IPS-15b (cell line): ENCODE results near the gene TAP1.
A peak's percentile ranks its signal among the peaks of the same experiment; 100 is the strongest.
"Not testable (repeated sequence)": the region's sequence is repeated elsewhere in the genome, so short reads cannot be mapped to it uniquely, and the experiment has no call there.

Source experiments
- H3K27me3 ChIP-seq: one replicate; pipeline ENCODE4 v1.6.1; 2013; ENCODE audit warnings: low read length; ENCODE audit not compliant: control insufficient read depth, insufficient read depth
- H3K36me3 ChIP-seq: one replicate; pipeline ENCODE4 v1.6.1; 2013; ENCODE audit warnings: low read length; ENCODE audit not compliant: control insufficient read depth, insufficient read depth
- H3K4me1 ChIP-seq: one replicate; pipeline ENCODE4 v1.6.1; 2013; ENCODE audit warnings: mild to moderate bottlenecking, low read length; ENCODE audit not compliant: control insufficient read depth, insufficient read depth
- H3K4me3 ChIP-seq: one replicate; pipeline ENCODE4 v1.5.1; 2013; ENCODE audit warnings: low read depth, low read length
- H3K9ac ChIP-seq: one replicate; pipeline ENCODE4 v1.6.1; 2013; ENCODE audit warnings: low read depth, mild to moderate bottlenecking, low read length
- H3K9me3 ChIP-seq: one replicate; pipeline ENCODE4 v1.6.1; 2013; ENCODE audit warnings: mild to moderate bottlenecking, low read length; ENCODE audit not compliant: control insufficient read depth, insufficient read depth

TAP1 gene

DNA sequence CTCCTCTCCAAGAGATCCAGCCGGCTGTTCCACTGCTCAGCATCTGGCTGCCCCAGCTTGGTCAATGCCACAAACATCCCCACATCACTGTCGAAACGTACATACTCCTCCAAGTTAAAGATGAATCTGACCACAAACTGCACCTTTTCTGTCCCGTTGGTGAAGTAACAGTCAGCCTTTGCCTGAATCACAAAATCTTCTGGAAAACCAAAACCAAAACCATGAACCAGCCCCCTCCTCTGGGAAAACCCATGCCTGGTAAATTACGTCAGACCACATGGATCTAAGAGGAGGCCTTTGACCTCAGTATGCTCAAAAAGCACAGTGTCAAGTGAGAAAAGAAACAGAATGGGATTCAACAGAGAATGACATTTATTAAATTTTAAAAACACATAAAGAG lies 38.4 kb downstream of the TAP1 start:
- no peaks in the 10 kb centered on the region for H3K9me3 ChIP-seq
- H3K27me3 ChIP-seq = no peaks in the 10 kb centered on the region
- H3K4me3 ChIP-seq = no peak overlapping the region
- no peaks in the 10 kb centered on the region for H3K4me1 ChIP-seq
- H3K9ac ChIP-seq = no peak overlapping the region
- no peaks in the 10 kb centered on the region for H3K36me3 ChIP-seq

DNA sequence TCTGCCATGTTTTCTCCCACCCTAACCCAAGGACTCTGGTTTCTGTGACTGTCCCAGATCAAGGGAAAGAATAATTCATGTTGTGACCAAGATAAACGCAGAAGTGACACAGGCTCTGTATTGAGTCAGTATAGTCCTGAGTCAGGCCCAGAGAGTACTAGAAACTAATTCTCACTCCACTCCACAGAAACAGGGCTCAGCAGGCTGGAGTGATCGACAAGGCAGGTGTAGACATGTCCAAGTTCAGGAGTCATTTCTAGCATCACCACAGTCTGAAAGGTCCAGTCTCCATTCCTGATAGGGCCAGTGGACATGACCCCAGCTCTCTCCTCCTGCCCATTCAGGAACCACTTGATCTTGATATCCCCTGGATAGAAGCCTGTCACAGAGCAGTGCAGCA lies 39.4 kb downstream of the TAP1 start:
- Histone ChIP-seq H3K9ac (no peak overlapping the region), H3K9me3 (no peaks in the 10 kb centered on the region), H3K4me3 (no peak overlapping the region), H3K4me1 (no peaks in the 10 kb centered on the region), H3K27me3 (no peaks in the 10 kb centered on the region), H3K36me3 (no peaks in the 10 kb centered on the region)

DNA sequence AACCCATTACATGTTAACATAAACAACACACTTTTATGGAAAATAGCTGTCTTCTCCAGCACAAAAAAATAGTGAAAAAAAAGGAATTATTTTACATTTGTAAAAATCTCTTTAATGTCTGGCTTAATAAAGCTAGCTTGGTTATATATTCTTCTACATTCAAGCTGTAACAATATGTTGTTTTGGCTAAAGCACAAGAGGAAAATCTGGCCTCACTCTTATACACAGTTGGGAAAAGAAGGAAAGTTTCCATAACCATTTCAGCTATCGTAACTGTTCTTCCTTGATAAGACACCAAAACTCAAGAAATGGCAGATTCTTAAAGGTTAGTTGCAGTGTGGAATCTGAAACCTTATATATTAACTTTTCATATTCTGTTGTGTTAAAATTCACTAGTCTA lies 44.3 kb downstream of the TAP1 start:
- Histone ChIP-seq H3K9ac (no peak overlapping the region), H3K27me3 (no peaks in the 10 kb centered on the region), H3K4me3 (no peak overlapping the region), H3K9me3 (no peaks in the 10 kb centered on the region), H3K4me1 (no peaks in the 10 kb centered on the region), H3K36me3 (no peaks in the 10 kb centered on the region)

DNA sequence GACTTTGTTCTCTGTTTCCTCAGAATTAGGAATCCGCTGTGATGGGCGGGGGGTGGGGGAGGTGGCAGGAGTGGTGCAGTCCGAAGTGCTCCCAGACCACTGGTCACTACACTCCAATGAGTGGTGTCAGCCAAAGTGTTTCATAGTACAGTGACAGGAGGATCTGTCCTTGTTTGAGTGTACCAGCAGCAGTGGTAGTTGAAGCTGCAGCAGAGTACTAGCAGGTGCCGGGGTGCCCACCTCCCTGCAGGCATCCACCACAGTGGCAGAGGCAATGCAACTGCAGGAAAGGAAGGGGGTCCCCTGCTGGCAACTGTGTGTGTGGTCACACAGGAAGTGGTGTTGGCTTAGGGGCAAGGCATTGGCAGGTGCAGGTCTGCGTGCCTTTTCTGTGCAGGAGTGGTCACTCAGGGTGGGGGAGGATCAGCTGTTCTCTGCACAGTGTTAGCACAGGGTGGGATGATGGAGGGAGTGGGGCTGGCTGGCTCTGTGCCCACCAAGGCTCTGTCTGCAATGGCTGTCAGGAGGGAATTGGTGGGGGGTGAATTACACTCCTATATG lies 46.4 kb downstream of the TAP1 start:
- Histone ChIP-seq H3K27me3 (no peaks in the 10 kb centered on the region), H3K4me1 (no peaks in the 10 kb centered on the region), H3K4me3 (no peak overlapping the region), H3K36me3 (no peaks in the 10 kb centered on the region), H3K9me3 (no peaks in the 10 kb centered on the region), H3K9ac (no peak overlapping the region)

DNA sequence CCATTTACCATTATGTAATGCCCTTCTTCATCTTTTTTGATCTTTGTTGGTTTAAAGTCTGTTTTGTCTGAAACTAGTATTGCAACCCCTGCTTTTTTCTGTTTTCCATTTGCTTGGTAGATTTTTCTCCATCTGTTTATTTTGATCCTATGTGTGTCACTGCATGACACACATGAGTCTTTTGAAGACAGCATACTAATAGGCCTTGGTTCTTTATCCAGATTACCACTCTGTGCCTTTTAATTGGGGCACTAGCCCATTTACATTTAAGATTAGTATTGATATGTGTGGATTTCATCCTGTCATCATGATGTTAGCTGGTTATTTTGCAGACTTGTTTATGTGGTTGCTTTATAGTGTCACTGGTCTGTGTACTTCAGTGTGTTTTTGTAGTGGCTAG lies 48.1 kb downstream of the TAP1 start:
- not testable (repeated sequence) for H3K9me3 ChIP-seq, H3K4me1 ChIP-seq, H3K36me3 ChIP-seq, H3K27me3 ChIP-seq, H3K9ac ChIP-seq, H3K4me3 ChIP-seq

DNA sequence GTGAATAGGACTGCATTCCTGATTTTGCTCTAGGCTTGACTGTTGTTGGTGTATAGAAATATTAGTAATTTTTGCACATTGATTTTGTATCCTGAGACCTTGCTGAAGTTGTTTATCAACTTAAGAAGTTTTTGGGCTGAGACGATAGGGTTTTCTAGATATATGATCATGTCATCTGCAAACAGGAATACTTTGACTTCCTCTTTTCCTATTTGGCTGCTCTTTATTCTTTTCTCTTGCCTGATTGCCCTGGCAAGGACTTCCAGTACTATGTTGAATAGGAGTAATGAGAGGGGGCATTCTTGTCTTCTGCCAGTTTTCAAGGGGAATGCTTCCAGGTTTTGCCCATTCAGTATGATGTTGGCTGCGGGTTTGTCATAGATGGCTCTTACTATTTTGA lies 50.1 kb downstream of the TAP1 start:
- Histone ChIP-seq H3K27me3 (no peaks in the 10 kb centered on the region), H3K4me1 (no peaks in the 10 kb centered on the region), H3K4me3 (no peak overlapping the region), H3K9ac (no peak overlapping the region), H3K36me3 (no peaks in the 10 kb centered on the region), H3K9me3 (no peaks in the 10 kb centered on the region)

DNA sequence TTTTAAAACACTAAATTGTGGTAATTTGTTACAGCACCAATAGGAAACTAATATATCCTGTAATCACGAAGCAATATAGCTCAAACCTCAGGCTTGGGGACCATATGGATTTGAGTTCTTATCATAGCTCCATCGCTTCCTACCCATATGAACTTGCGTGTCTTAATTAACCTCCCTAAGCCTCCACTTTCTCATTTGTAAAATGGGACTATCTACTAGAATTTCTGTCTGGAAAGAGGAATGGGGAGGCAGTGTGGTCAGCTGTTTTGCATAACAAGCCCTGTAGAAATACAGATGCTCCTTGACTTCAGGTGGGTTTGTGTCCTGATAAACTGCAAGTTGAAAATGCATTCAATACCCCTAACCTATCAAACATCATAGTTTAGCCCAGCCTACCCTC lies 53.8 kb downstream of the TAP1 start:
- Histone ChIP-seq H3K27me3 (peaks cover 3% of the 10 kb centered on the region), H3K36me3 (no peaks in the 10 kb centered on the region), H3K4me3 (no peak overlapping the region), H3K9ac (no peak overlapping the region), H3K4me1 (peaks cover 5% of the 10 kb centered on the region), H3K9me3 (no peaks in the 10 kb centered on the region)

DNA sequence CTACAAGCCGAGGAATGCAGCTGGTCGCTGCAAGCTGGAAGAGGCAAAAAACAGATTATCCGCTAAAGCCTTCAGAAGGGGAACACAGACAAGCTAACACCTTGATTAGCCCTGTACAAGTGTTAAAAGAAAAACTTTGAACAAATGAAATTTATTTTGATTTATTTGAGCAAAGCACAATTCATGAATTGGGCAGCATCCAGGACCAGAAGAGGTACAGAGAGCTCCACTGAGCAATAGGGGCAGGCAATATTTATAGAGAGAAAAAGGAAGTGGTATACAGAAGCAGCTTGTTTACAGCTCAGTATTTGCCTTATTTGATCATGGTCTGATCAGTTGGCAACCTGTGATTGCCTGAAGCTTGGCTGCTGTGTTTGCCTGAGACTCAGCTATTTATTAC lies 54.3 kb downstream of the TAP1 start:
- Histone ChIP-seq H3K4me3 (no peak overlapping the region), H3K4me1 (peaks cover 5% of the 10 kb centered on the region), H3K36me3 (no peaks in the 10 kb centered on the region), H3K9ac (no peak overlapping the region), H3K9me3 (no peaks in the 10 kb centered on the region), H3K27me3 (peaks cover 3% of the 10 kb centered on the region)

DNA sequence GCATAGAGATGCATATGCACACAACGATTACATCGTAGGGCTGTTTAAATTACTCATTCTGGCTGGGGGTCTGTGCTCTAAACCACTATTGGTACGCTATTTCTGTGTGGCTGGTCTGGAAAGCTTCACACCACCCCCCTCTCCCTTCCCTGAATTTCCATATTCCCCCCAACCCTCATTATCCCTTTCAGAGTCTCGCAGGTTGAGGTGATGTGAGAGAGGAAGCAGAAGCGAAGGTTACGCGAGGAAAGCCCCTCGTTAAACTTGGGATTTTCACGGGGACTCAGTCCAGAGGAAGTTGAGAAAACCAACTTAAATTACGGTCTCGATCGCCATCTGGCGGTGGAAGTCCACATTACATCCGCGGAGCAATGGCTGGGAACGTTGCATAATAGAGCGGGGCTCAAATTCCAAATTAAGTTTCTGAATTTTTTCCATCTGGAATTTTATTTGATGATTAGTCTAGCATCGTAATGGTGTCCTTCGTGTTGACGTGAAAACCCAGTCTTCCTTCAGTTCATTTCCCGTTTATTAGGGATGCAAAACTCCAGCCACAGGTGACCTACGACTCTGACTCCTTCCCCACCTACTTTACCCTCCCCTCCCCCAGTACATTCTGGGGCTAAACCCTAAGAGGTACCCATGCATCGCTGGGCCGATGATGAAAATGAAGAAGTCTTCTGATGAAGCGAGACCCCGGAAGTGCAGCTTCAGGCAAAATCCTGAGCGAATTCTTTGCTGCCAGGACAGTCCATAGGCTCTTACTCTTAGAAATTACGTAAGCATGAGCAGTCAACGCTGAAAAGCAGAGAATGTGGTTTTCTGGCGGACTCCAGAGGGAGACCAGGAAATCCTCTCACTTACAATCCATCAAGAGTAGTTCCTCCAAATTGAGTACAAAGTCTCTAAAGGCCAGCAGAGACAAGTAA lies 56.4 kb downstream of the TAP1 start:
- H3K9ac ChIP-seq = peak overlapping the region; percentile 26
- H3K9me3 ChIP-seq = no peaks in the 10 kb centered on the region
- peaks cover 3% of the 10 kb centered on the region for H3K27me3 ChIP-seq
- no peaks in the 10 kb centered on the region for H3K36me3 ChIP-seq
- H3K4me3 ChIP-seq = peak overlapping the region; percentile 60
- peaks cover 5% of the 10 kb centered on the region for H3K4me1 ChIP-seq
